Type B pancreatic cell (in vitro differentiated cells): ENCODE data around the gene SRSF2. TPM values are rescaled to one million over a fixed set of nuclear protein-coding genes. Genes with fewer than 3 reads are reported as not detected.

Experiments
- DNase-seq: peaks from one replicate; pipeline ENCODE4 v3.0.0; 2021; ENCODE audit warnings: mixed read lengths; ENCODE audit not compliant: unreplicated experiment; ENCODE audit errors: extremely low spot score
- H3K27ac Mint-ChIP-seq: 2 replicates; pipeline ENCODE4 v1.8.0; 2021; ENCODE audit warnings: mild to moderate bottlenecking, mixed read lengths
- H3K27me3 Mint-ChIP-seq: 2 replicates; pipeline ENCODE4 v1.8.0; 2021; ENCODE audit warnings: mixed read lengths
- H3K36me3 Mint-ChIP-seq: 2 replicates; pipeline ENCODE4 v1.8.0; 2021; ENCODE audit warnings: mixed read lengths
- H3K4me1 Mint-ChIP-seq: one replicate; pipeline ENCODE4 v1.8.0; 2021; ENCODE audit warnings: mixed read lengths; ENCODE audit not compliant: unreplicated experiment
- H3K4me3 Mint-ChIP-seq: 2 replicates; pipeline ENCODE4 v1.8.0; 2021; ENCODE audit warnings: mild to moderate bottlenecking, mixed read lengths
- H3K9me3 Mint-ChIP-seq: 2 replicates; pipeline ENCODE4 v1.8.0; 2021; ENCODE audit warnings: mixed read lengths
- microRNA-seq: library from miRNA; unstranded; fragments of <30 nt; microRNA quantifications from one replicate; pipeline ENCODE4, GENCODE V29; 2020
- total RNA-seq: library from RNA; stranded (reverse); gene quantifications from 2 replicates; pipeline ENCODE4 v1.2.1, GENCODE V29; 2021; ENCODE audit warnings: low replicate concordance
- TF ChIP-seq, protein P1 (sequence below): fragments of 200-600 bp; sonication (generic); conservative IDR thresholded peaks from 2 replicates; pipeline ENCODE4 v1.5.0; 2021; ENCODE audit warnings: antibody characterized with exemption, mild to moderate bottlenecking

Gene SRSF2
- total RNA-seq, 1 donor from 2014 or later: 273 TPM

DNA sequence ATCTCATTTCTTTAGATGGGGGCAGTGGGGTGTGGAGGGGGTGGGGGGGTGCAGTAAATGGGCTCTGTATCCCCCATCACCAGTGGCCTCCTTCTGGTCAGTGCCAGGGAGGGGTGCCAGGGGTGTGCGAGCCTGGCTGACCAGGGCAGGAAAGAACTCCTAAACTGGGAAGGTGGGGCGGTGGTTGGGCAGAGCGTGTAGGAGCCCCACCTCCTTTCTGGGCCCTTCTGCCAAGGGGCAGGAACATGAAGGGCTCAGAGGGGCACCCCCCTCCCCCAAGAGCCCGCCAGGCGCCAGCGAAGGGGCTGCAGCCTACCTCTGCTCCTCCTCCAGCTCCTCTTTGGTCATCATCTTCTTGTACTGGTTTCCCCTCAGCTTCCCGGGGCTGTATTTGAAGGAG lies 52.4 kb downstream of the SRSF2 start:
- no peaks in the 10 kb centered on the region for H3K9me3 Mint-ChIP-seq
- no peaks in the 10 kb centered on the region for H3K27me3 Mint-ChIP-seq
- no peak overlapping the region for H3K27ac Mint-ChIP-seq
- DNase-seq: no peak
- H3K36me3 Mint-ChIP-seq: peaks cover 12% of the 10 kb centered on the region
- peaks cover 44% of the 10 kb centered on the region for H3K4me1 Mint-ChIP-seq
- TF ChIP-seq, protein P1, sequence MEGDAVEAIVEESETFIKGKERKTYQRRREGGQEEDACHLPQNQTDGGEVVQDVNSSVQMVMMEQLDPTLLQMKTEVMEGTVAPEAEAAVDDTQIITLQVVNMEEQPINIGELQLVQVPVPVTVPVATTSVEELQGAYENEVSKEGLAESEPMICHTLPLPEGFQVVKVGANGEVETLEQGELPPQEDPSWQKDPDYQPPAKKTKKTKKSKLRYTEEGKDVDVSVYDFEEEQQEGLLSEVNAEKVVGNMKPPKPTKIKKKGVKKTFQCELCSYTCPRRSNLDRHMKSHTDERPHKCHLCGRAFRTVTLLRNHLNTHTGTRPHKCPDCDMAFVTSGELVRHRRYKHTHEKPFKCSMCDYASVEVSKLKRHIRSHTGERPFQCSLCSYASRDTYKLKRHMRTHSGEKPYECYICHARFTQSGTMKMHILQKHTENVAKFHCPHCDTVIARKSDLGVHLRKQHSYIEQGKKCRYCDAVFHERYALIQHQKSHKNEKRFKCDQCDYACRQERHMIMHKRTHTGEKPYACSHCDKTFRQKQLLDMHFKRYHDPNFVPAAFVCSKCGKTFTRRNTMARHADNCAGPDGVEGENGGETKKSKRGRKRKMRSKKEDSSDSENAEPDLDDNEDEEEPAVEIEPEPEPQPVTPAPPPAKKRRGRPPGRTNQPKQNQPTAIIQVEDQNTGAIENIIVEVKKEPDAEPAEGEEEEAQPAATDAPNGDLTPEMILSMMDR: no peak
- H3K4me3 Mint-ChIP-seq: no peak overlapping the region

Small RNA genes within 50 kb of the gene (microRNA-seq; reads per million reads assigned to microRNA genes)
- gene MIR636: 1.7 reads per million

Other genes with a start within 250 kb of the SRSF2 start
- 12.3 and 17.2 TPM in 2 replicates for gene RHBDF2, start 235.9 kb downstream of the SRSF2 start, total RNA-seq
- 2.5 and 10.0 TPM in 2 replicates for gene CYGB, start 199.6 kb downstream of the SRSF2 start, total RNA-seq
- 0.33 and 3.3 TPM in 2 replicates for gene PRCD, start 197.3 kb downstream of the SRSF2 start, total RNA-seq
- gene ST6GALNAC2, start 151.5 kb downstream of the SRSF2 start, total RNA-seq: 4.3 and 10.4 TPM in 2 replicates
- 10.3 and 17.3 TPM in 2 replicates for gene ST6GALNAC1, start 93.6 kb downstream of the SRSF2 start, total RNA-seq
- 43.4 and 75.0 TPM in 2 replicates for gene MXRA7, start 26.4 kb downstream of the SRSF2 start, total RNA-seq
- gene JMJD6, start 10.7 kb downstream of the SRSF2 start, total RNA-seq: 23.6 and 35.4 TPM in 2 replicates
- gene METTL23, start 10.5 kb downstream of the SRSF2 start, total RNA-seq: 27.5 and 28.2 TPM in 2 replicates
- gene MFSD11, start 788 bp upstream of the SRSF2 start, total RNA-seq: 29.0 and 33.9 TPM in 2 replicates
- gene MGAT5B, start 131.1 kb upstream of the SRSF2 start, total RNA-seq: 3.0 and 15.9 TPM in 2 replicates